HAP-1 (cell line): ENCODE measurements around the gene AIG1.
A peak's percentile ranks its signal among the peaks of the same experiment; 100 is the strongest.

Source experiments
- DNase-seq, 2 experiments: peaks; one replicate each; pipeline ENCODE4 v3.0.0-alpha.2; 2016 to 2020; ENCODE audit warnings: low spot score in 2 of 2
- H3K27me3 ChIP-seq: fragments of 250-450 bp; sonication (Bioruptor Pico); 2 replicates; pipeline ENCODE4 v1.5.1; 2020; ENCODE audit warnings: low read depth, mild to moderate bottlenecking, moderate library complexity
- H3K36me3 ChIP-seq: fragments of 250-450 bp; sonication (Bioruptor Pico); replicated peaks from 2 replicates; pipeline ENCODE4 v1.5.1; 2020; ENCODE audit warnings: mild to moderate bottlenecking
- H3K4me1 ChIP-seq: fragments of 250-450 bp; sonication (Bioruptor Pico); 2 replicates; pipeline ENCODE4 v1.5.1; 2020; ENCODE audit warnings: mild to moderate bottlenecking
- H3K4me3 ChIP-seq: fragments of 250-450 bp; sonication (Bioruptor Pico); 2 replicates; pipeline ENCODE4 v1.5.1; 2020; ENCODE audit warnings: mild to moderate bottlenecking, moderate library complexity
- H3K9me3 ChIP-seq: fragments of 250-450 bp; sonication (Bioruptor Pico); 2 replicates; pipeline ENCODE4 v1.5.1; 2020; ENCODE audit warnings: mild to moderate bottlenecking, moderate library complexity
- in situ Hi-C: fragments of 300-500 bp; cut with MboI; formaldehyde crosslinking; loops from 3 replicates; pipeline ENCODE4 v1.14.3; 2020; ENCODE audit warnings: low sequenced_read_pairs, inconsistent platforms, mixed read lengths

Gene AIG1

DNA sequence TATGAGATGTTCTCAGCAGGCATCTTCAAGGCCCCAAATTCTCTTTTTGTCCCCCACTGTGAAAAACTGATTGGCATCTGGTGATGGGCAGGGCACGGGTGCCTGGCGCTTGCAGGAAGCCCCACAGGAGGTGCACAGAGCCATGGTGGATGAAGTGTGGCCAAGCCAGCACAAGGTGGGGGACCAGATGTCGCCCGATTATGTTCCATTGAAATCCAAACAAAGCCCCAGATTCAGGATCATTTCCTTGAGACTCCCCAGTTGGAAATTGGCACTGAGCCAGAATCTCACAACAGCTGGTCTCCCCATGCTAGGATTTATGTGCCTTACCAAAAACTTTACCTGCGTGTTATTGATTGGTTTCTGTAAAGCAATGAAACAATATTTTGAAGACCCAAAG lies 203.7 kb downstream of the AIG1 start:
- no peak for DNase-seq
- no peaks in the 10 kb centered on the region for H3K4me1 ChIP-seq
- no peaks in the 10 kb centered on the region for H3K36me3 ChIP-seq
- H3K27me3 ChIP-seq = no peaks in the 10 kb centered on the region
- in situ Hi-C loops = no loop called here
- H3K9me3 ChIP-seq = no peaks in the 10 kb centered on the region
- H3K4me3 ChIP-seq = no peak overlapping the region

DNA sequence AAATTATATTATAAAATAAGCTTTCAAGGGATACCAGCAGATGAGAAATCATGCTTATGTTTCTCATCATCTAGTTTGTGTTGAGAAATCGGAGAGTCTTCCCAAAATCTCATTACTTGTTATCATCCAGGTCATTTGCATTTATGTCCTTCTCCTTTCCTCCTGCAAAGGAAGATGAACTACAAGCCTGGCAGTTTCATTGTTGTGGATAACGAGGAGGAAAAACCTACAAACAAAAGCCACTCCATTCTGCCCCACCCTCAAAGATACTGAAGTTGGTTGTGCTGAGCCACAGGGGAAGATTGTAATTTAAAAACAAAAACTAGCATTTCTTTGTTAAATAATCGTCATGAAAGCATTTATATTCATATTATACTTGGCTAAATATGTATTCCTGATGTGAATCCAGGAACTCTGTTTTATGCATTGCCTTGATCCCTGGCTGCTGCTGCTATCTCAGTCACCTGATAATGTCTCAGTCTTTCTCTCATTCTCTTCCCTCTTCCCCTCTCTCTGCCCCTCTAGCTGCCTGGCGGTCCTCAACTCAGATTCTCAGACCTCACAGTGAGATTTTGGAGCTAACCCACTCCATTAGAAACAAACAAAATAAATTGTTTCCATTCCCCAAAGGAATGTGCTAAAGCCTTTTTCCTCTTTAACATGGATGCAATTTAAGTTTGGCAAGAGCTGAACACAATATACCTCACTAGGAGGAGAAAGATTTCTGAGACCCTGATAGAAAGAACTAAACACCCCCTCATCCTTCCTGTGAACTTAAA lies 204.5 kb downstream of the AIG1 start:
- DNase-seq = no peak
- no peaks in the 10 kb centered on the region for H3K36me3 ChIP-seq
- H3K27me3 ChIP-seq = no peaks in the 10 kb centered on the region
- H3K4me3 ChIP-seq = no peak overlapping the region
- H3K9me3 ChIP-seq = no peaks in the 10 kb centered on the region
- H3K4me1 ChIP-seq = no peaks in the 10 kb centered on the region
- in situ Hi-C loops = no loop called here

DNA sequence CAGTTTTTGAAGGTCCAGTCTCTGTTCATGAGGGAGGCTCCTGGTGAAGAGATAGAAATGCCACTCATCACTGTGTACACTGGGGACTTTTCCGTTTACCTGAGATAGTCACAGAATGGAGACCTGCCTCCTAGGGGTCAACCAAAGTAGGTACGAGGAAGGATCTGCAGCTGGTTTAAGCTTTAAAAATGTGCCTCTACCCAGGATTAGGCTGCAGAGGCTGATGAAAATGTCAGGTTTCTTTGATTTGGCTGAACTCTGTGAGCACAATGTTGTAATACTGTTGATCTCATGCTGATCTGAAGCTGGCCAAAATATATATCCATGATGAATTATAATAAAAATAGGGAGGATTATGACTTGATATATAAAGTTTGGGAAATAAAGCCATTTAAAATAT lies 207.1 kb downstream of the AIG1 start:
- Histone ChIP-seq H3K9me3 (no peaks in the 10 kb centered on the region), H3K27me3 (no peaks in the 10 kb centered on the region), H3K4me1 (no peaks in the 10 kb centered on the region), H3K4me3 (no peak overlapping the region), H3K36me3 (no peaks in the 10 kb centered on the region)
- DNase-seq = no peak
- in situ Hi-C loops = no loop called here

DNA sequence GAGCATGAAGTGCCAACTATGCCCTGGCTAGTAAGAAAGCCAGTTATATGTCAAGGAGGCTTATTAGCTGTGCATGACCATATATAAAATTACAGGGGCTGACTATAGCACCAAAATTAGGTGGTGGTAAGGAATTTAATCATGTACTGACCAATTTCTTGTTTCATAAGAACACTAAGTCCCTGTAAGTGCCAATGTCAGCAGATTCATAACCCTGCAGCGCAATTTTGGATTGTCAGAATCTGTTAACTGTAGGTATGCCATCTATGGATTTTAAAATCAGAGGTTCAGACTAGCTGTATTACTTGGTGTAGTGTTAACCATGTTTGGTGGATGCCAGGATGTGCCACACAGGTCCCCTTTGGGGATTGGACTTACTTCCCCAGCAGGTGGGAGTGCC lies 207.8 kb downstream of the AIG1 start:
- in situ Hi-C loops = no loop called here
- Histone ChIP-seq H3K27me3 (no peaks in the 10 kb centered on the region), H3K4me3 (no peak overlapping the region), H3K36me3 (no peaks in the 10 kb centered on the region), H3K9me3 (no peaks in the 10 kb centered on the region), H3K4me1 (no peaks in the 10 kb centered on the region)
- DNase-seq = no peak

DNA sequence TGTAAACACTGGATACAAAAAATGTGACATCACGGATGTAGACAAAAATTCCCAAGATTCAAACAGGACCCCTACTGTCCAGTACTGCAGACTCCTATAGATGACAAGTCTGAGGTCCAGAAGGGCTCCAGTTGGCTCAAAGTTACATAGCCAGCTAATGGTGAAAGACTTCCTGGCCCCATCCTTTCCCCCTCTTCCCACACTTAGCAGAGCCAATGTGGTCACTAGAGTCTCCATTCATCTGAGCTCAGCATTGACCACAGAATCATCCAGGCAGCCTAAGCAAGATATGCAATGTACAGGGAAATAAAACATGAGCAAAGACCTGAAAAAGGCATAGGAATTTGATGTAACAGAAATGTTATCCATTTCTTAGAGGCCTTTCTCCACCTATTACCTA lies 209.3 kb downstream of the AIG1 start:
- Histone ChIP-seq H3K4me3 (no peak overlapping the region), H3K27me3 (no peaks in the 10 kb centered on the region), H3K36me3 (no peaks in the 10 kb centered on the region), H3K9me3 (no peaks in the 10 kb centered on the region), H3K4me1 (no peaks in the 10 kb centered on the region)
- in situ Hi-C loops = no loop called here
- no peak for DNase-seq

DNA sequence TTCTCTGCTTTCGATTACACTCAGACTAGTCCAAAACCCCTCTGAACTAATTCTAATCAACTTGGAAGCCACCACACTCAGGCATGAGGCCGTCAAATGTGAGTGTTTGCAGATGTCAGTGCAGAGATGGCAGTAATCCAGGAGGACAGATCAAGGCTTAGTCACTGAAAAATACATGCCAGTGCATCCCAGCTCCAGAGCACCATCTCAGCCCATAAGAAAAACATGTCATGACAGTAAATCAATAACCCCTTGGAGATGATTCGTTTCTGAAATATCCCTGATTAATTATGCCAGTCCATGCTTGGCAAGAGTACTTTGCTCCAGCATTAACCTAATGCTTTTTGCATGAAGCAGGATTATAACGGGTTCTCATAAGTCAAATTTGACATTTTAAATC lies 210.3 kb downstream of the AIG1 start:
- Histone ChIP-seq H3K4me1 (no peaks in the 10 kb centered on the region), H3K4me3 (no peak overlapping the region), H3K36me3 (no peaks in the 10 kb centered on the region), H3K27me3 (no peaks in the 10 kb centered on the region), H3K9me3 (no peaks in the 10 kb centered on the region)
- in situ Hi-C loops = no loop called here
- no peak for DNase-seq

DNA sequence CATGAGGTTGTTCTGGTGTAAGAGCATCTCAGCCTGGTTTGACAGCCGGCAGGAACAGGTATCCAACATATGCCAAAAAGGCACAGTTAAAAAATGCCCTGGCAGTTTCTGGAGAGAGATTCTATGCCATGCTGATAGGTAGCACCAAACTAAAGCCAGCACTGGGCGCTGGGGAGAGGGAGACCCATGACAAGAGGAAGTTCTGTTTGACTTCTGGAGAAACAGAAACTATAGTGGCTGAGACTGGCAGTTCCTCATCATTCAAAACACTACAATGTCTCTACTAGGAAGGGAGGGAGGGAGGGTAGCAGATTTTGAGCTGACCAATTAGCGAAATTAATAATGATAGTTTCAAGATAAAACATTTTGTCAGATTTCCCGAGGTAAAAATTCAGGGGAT lies 215.7 kb downstream of the AIG1 start:
- no peaks in the 10 kb centered on the region for H3K27me3 ChIP-seq
- H3K4me3 ChIP-seq = no peak overlapping the region
- no peaks in the 10 kb centered on the region for H3K36me3 ChIP-seq
- no peaks in the 10 kb centered on the region for H3K4me1 ChIP-seq
- H3K9me3 ChIP-seq = no peaks in the 10 kb centered on the region
- in situ Hi-C loops = no loop called here
- no peak for DNase-seq

DNA sequence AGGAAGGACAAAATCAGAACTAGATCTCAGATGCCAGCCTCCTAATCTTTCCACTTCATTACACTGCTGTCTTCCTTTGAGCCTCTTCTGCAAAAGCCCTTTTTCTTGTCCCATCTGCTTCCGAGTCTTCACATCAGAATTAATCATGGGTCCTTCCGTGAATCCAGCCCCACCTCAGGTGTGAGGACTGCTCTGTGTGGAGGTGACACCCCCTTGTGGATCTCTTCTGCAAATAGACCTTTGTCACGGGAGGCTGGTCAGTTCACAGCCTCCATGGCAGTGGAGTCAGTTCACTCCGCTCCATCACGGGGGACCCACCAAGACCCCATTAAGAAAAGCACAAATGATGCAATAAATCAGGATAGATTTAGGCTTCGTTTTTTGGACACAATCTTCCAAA lies 218.7 kb downstream of the AIG1 start:
- in situ Hi-C loops = no loop called here

DNA sequence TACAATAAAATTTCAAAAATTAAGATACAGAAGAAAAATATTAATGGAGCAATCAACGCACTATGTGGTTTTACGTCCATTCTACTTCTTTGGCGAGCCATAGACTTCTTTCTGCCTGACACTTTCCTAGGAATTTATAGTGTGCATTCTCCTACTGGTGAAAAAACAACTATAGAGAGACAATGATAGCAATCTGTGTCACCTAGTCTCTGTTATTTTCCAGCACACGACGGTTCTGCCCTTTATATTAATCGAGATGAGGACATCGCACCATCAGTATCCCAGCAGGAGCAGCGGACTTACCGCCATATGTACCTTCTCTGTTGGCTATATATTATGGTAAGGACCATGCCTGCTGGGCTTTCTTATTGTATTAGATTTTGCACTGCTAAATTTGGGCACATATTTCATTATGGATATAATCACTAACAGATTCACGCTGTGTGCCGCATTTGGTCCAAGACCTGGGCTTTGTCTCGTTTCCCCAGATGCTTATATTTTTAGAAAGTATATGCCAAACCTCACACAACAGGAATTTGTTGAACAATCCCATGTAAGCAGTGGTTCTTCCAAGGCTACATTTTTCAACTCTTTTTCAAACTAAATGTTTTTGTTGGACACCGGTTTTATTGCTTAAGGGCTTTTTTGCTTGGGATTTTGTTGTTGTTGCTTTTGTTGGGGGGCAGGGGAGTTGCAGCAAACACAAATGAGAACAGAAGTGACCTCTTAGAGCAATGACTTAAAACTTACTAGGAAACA lies 223.4 kb downstream of the AIG1 start:
- DNase-seq = no peak
- H3K4me3 ChIP-seq = no peak overlapping the region

More for the DNA sequence above, 218.7 kb downstream of the AIG1 start:
- peak in 1 of 2 experiments; percentile 21 for DNase-seq
- Histone ChIP-seq H3K4me1 (no peaks in the 10 kb centered on the region), H3K36me3 (no peaks in the 10 kb centered on the region), H3K27me3 (no peaks in the 10 kb centered on the region), H3K4me3 (no peak overlapping the region), H3K9me3 (no peaks in the 10 kb centered on the region)

DNA sequence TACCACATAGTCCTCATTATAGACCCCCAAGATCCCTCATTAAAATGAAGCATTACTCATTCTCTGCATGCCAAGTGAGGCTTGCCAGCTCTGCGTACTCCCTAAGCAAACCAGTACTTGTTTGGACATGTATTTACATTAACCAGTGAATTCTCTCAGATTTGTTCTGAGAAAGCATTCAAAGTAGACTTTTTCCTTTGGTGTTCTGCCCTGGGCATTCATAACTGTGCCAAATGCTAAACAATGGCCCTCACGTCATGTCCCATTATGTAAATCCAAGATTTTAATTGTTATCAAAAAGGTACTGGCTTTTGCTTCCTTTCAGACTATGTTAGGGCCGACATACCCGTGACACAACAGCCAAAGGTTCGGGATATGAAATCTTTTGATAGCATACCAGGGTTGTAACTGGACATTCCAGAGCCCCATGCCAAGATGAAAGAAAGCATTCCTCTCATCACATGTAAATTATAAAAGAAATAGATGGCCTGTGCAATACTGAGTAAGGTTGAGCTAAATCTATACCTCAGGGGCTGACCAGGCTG lies 225.6 kb downstream of the AIG1 start:
- no peak overlapping the region for H3K4me3 ChIP-seq
- H3K4me1 ChIP-seq = peaks cover 16% of the 10 kb centered on the region
- in situ Hi-C loops = no loop called here
- H3K36me3 ChIP-seq = no peaks in the 10 kb centered on the region
- DNase-seq = no peak
- H3K9me3 ChIP-seq = no peaks in the 10 kb centered on the region
- no peaks in the 10 kb centered on the region for H3K27me3 ChIP-seq

More for the DNA sequence above, 223.4 kb downstream of the AIG1 start:
- Histone ChIP-seq H3K4me1 (peaks cover 12% of the 10 kb centered on the region), H3K27me3 (no peaks in the 10 kb centered on the region), H3K9me3 (no peaks in the 10 kb centered on the region), H3K36me3 (no peaks in the 10 kb centered on the region)
- in situ Hi-C loops = no loop called here

DNA sequence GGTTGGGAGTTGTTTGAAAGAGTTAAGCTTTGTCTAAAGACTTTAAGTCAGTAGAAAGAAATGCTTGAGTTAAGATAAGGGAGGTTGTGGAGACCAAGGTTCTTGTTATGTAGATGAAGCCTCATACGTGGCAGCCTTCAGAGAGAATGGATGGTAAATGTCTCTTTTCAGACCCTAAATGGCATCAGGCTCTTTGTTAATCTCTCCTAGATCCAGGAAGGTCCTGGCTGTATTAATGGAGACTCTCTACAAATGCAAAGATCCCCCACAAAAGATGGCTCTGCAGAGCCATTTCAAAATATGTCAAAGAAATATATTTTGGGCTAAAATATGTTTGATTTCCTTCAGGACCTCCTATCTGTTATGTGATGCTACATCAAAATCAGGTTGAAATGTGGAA lies 228.2 kb downstream of the AIG1 start:
- Histone ChIP-seq H3K4me1 (peaks cover 16% of the 10 kb centered on the region), H3K27me3 (no peaks in the 10 kb centered on the region), H3K36me3 (no peaks in the 10 kb centered on the region), H3K4me3 (no peak overlapping the region), H3K9me3 (no peaks in the 10 kb centered on the region)
- peak; percentile 39 to 90 for DNase-seq
- in situ Hi-C loops = no loop called here

DNA sequence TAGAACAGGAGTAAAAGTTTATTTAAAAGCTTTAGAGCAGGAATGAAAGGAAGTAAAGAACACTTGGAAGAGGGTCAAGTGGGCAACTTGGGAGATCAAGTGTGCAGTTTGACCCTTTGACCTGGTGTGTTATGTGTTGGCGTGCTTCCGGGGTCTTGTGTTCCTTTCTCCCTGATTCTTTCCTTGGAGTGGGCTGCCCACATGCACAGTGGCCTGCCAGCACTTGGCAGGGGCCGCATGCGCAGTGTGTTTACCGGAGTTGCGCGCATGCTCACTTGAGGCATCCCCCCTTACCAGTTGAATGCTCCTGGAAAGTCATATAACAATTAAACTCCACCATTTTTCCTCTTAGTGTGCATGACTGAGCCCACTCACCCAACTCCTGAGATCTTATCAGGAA lies 229.5 kb downstream of the AIG1 start:
- Histone ChIP-seq H3K4me3 (no peak overlapping the region), H3K9me3 (no peaks in the 10 kb centered on the region), H3K4me1 (peaks cover 16% of the 10 kb centered on the region), H3K27me3 (no peaks in the 10 kb centered on the region), H3K36me3 (no peaks in the 10 kb centered on the region)
- in situ Hi-C loops = no loop called here
- no peak for DNase-seq

DNA sequence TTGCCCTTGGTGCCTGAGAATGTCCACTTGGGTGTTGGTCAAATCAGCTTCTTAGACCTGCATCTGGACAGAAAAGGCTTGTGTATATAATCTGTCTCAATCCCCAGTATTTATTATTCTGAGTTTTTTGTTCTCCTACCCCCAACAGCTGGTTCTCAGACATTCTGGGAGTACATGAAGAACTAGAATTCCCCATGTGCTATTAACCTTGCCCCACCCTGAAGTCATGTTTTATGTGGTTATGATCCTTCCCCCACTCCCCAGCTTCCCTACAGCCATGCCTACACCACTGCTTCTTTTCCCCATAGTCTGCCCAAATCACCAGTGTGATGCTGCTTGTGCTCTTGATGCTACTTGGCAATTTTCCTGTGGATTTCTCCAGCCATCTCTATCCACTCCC lies 232.8 kb downstream of the AIG1 start:
- Histone ChIP-seq H3K4me1 (peaks cover 10% of the 10 kb centered on the region), H3K9me3 (no peaks in the 10 kb centered on the region), H3K27me3 (no peaks in the 10 kb centered on the region), H3K36me3 (no peaks in the 10 kb centered on the region), H3K4me3 (no peak overlapping the region)
- in situ Hi-C loops = no loop called here
- DNase-seq = no peak

DNA sequence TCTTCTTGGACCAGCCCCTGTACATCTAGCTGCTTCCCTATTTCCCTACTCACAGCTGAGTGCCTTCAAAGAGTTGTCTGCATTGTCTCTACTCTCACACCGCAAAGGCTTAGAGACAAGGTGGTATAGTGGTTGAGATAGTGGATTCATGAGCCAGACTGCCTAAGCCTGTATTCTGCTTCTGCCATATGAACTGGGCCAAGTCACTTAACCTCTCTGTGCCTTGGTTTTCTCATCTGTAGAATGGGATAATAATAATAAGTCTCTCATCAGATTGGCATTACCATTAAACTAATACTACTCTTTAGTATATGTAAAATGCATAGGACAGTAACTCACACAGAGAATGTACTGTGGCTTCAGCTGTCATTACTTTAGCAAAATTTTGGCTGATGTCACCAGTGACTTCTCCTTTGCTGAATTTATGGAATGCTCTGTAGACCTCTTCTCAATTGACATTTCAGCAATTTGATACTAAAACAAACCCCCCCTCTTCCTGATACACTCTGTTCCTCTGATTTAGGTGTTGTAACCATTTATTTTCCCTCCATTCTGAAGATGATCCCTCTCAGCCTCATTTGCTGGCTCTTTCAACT lies 233.7 kb downstream of the AIG1 start:
- H3K4me1 ChIP-seq = peaks cover 1% of the 10 kb centered on the region
- no peak overlapping the region for H3K4me3 ChIP-seq
- no peaks in the 10 kb centered on the region for H3K9me3 ChIP-seq
- DNase-seq = no peak
- H3K36me3 ChIP-seq = no peaks in the 10 kb centered on the region
- no peaks in the 10 kb centered on the region for H3K27me3 ChIP-seq
- in situ Hi-C loops = no loop called here
